ENCODE measurements around the gene CEP295NL.
"Not testable (repeated sequence)": the region's sequence is repeated elsewhere in the genome, so short reads cannot be mapped to it uniquely, and the experiment has no call there.

The CEP295NL gene

DNA sequence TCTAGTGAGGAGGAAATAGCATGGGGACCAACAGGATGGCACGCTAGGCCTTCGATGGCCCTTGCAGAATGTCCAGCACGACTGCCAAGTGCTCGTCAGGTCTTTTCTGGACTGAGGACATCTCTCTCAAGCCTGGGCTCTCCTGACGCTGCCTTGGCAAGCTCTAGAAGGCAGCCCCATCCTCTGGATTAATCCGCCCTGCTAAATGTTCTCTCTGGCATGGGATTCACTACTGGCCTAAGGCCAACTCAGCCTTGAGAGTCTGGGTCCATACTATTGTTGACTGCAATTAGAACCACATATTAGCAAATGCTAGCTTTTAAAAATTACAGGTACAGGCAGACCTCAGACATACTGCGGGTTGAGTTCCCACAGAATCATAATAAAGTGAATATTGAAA, 2.5 kb upstream of the CEP295NL start:
- DNase-seq (ENCODE audit: low read depth in 4 of 4, low spot score in 1 of 4), result no peak

GRCh38 chr17:78905116-78905515, 2.1 kb upstream of the CEP295NL start:
- no peak for DNase-seq (ENCODE audit: low read depth in 4 of 4, low spot score in 1 of 4)

DNA sequence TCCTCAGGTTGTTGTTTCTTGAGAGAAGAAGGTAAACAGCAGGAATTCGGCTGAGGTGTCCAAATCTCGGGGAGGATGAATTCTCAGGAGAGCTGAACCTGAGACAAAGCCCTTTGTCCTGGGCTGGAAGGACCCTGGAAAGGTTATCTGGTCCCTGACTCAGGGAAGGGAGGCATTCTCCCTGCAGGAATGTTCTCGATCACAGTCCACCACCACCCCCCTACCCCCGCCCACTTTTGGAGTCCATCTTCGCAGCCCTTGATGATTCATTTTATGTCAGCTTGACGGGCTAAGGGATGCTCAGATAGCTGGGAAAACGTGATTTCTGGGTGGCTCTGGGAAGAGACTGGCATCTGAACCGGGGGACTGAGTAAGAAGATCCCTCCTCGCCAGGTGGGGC, 1.4 kb upstream of the CEP295NL start:
- no peak for DNase-seq (ENCODE audit: low read depth in 4 of 4, low spot score in 1 of 4)

DNA sequence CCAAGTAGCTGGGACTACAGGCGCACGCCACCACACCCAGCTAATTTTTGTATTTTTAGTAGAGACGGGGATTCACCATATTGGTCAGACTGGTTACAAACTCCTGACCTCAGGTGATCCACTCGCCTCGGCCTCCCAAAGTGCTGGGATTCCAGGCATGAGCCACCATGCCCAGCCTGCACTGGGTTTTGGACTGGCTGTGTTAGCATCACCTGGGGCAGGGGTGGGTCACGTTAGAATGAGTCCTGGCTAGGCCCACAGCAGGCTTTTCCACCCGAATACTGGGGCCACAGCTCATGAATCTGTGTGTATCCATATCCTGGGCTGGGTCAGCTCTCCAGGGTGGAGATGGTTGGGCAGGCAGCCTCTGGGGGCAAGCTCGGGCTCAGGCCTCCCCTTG, 770 bp downstream of the CEP295NL start:
- DNase-seq (ENCODE audit: low read depth in 4 of 4, low spot score in 1 of 4), result not testable (repeated sequence)

GRCh38 chr17:78901806-78902205, 1.2 kb downstream of the CEP295NL start:
- DNase-seq (ENCODE audit: low read depth in 4 of 4, low spot score in 1 of 4), result no peak

DNA sequence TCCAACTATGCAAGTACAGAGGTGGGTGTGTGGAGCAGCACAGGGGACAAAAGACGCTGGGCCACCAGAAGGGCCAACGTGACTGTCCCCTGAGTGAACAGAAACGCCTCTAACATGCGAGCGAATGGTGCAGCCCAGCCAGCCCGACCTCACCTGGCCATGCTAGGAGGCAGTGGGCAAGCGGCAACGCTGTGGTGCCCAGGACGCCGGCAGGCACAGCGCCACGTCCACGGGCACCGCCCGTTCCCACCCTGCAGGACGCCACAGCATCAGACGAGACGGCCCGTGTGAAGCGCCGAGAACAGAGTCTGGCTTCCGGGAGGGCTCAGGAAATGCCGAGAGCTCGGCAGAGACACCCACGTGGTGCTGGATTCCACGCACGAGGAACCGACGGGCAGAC, 2.2 kb downstream of the CEP295NL start:
- no peak for DNase-seq (ENCODE audit: low read depth in 4 of 4, low spot score in 1 of 4)

DNA sequence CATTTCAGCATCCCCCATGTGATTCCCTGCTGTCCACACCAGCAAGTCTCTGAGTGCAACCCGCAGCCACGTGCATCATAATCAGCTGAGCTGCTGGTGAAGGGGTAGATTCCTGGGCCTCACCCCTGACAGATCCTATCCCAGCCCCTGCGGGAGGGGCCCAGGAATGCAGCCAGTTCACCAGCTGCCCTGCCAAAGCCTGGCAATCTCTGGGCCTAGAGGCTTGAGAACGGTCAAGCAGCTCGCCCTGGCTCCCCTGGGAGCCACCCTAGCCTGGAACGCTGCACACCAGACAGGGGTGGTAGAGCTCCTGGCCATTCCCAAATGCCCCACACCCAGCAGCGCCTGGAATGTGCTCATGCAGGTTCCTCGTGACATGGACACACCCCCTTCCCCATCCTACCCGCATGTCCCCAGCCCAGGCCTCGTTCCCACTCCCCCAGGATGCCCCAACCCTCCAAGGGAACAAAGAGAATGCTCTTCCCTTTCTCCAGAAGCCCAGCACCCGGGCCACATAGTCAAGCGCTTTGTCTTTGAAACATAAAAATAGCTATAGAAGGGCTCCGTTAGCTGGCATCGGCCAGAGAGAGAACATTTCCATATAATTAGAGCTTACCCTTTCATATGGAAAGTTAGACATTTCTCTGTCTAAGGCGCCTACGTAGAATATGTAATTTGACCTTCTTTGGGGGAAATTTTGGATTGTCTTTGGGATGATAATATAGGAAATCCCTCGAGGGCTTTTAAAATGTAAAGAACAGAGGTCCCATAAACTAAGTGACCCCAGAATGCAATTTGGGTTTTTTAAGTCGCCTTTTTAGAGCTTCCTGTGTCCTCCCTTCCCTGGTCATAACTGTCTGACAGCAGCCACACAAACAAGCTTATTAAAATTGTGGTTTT, 3.4 kb downstream of the CEP295NL start:
- no peak for DNase-seq (ENCODE audit: low read depth in 4 of 4, low spot score in 1 of 4)

DNA sequence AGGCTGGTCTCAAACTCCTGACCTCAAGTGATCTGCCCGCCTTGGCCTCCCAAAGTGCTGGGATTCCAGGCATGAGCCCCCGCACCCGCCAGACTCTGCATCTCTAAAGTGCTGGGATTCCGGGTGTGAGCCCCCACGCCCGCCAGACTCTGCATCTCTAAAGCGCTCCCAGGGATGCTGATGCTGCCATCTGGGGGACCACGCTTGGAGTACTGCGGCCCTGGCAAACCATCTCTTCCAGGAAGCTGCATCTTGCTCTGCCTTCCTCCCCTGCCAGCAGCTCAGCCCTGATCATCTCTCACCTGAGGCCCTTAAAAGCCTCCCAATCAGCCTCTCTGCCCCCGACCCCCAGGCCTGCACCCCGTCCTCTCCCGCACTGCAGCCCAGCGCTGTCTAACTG, 4.1 kb downstream of the CEP295NL start:
- no peak for DNase-seq (ENCODE audit: low read depth in 4 of 4, low spot score in 1 of 4)

- DNase-seq (ENCODE audit: low read depth in 4 of 4, low spot score in 1 of 4), result no peak
These were observed 4.7 kb downstream of the CEP295NL start for GRCh38 chr17:78898075-78898836.

DNA sequence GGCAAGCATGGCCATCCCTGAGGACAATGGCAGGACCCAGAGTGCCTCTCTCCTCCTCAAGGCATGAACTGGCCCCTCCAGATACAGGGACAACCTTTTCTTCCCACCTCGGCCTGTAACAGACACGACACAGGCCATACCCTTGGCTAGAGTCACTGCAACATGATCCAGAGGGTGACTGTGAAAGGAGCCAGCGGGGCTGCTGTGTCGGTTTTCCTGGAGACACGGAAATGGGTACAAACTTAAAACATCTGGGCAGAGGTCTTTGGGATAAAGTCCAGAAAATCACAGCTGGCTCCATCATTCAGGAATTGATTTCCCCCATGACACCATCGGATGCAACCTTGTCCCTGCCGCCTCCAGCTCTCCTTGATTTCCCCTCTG, 5.3 kb downstream of the CEP295NL start:
- no peak for DNase-seq (ENCODE audit: low read depth in 4 of 4, low spot score in 1 of 4)

- no peak for DNase-seq (ENCODE audit: low read depth in 4 of 4, low spot score in 1 of 4)
These were observed 6.0 kb downstream of the CEP295NL start for GRCh38 chr17:78896834-78897663.

- DNase-seq (ENCODE audit: low read depth in 4 of 4, low spot score in 1 of 4), result no peak
These were observed 6.7 kb downstream of the CEP295NL start for GRCh38 chr17:78896091-78896833.

DNA sequence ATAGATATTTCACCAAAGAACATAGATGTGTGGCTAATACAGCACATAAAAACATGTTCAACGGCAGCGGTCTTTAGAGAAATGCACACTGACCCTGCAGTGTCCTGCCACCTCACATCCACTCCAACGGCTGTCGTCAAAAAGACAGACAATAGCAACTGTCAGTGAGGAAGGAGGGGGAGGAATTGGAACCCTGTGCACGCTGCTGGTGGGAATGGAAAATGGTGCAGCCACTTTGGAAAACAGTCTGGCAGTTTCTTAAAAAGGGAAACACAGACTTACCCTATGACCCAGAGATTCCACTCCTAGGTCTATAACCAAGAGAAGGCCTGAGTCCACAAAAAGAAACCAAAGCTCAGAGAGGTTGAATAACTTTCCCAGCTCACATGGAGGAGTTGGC, 7.7 kb downstream of the CEP295NL start:
- no peak for DNase-seq (ENCODE audit: low read depth in 4 of 4, low spot score in 1 of 4)

- no peak for DNase-seq (ENCODE audit: low read depth in 4 of 4, low spot score in 1 of 4)
These were observed 9.3 kb downstream of the CEP295NL start for GRCh38 chr17:78893684-78894083.

DNA sequence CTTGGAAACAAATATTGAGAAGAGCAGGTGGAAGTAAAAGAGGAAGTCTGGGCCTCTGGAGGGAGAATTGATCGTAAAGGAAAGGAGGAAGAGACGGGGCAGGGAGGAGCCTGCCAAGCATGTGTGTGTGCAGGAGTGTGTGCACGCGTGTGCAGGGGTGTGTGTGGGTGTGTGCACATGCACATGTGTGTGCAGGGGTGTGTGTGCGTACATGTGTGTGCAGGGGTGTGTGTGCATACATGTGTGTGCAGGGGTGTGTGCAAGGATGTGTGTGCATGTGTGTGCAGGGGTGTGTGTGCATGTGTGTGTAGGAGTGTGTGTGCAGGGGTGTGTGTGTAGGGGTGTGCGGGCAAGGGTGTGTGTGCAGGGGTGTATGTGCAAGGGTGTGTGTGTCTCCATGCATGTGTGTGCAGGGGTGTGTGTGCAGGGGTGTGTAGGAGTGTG, 10.0 kb downstream of the CEP295NL start:
- no peak for DNase-seq (ENCODE audit: low read depth in 4 of 4, low spot score in 1 of 4)

- no peak for DNase-seq (ENCODE audit: low read depth in 4 of 4, low spot score in 1 of 4)
These were observed 10.5 kb downstream of the CEP295NL start for GRCh38 chr17:78892520-78892919.

DNA sequence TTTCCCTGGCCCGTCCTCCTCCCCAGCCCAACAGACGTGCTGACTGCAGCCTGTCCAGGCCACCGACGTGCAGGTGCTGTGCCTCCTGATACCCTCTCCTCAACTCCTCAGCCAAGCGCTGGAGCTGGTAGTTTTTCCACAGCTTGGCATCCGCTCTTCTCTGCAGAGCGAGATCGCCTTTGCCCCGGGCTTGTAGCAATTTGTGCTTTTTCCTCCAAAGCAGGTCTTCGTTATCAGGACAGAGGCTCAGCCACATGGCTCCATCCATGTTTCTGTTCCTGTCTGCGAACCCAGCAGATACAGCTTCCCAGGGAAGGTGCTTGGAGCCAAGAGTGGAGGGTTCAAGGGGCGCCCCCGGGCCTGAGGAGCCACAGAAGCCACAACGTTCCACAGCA, 10.9 kb downstream of the CEP295NL start:
- no peak for DNase-seq (ENCODE audit: low read depth in 4 of 4, low spot score in 1 of 4)

GRCh38 chr17:78891406-78892061, 11.5 kb downstream of the CEP295NL start:
- no peak for DNase-seq (ENCODE audit: low read depth in 4 of 4, low spot score in 1 of 4)

GRCh38 chr17:78890498-78890897, 12.5 kb downstream of the CEP295NL start:
- DNase-seq (ENCODE audit: low read depth in 4 of 4, low spot score in 1 of 4), result no peak

GRCh38 chr17:78890096-78890495, 12.9 kb downstream of the CEP295NL start:
- not testable (repeated sequence) for DNase-seq (ENCODE audit: low read depth in 4 of 4, low spot score in 1 of 4)
